HK-2 (cell line): ENCODE data around the gene DGKI.
A peak's percentile ranks its signal among the peaks of the same experiment; 100 is the strongest.

Experiments used
- DNase-seq: peaks from one replicate; pipeline ENCODE4 v3.0.0-alpha.2; 2018; ENCODE audit not compliant: unreplicated experiment

DGKI gene

GRCh38 chr7:137593115-137593711 is 253.6 kb downstream of the DGKI start:
- no peak for DNase-seq

GRCh38 chr7:137592232-137592896 is 254.4 kb downstream of the DGKI start:
- DNase-seq = peak; percentile 46

- DNase-seq = no peak
Measured at GRCh38 chr7:137591421-137591837, 255.3 kb downstream of the DGKI start.

- no peak for DNase-seq
Measured at GRCh38 chr7:137590756-137591305, 255.9 kb downstream of the DGKI start.

- no peak for DNase-seq
Measured at GRCh38 chr7:137590071-137590755, 256.6 kb downstream of the DGKI start.

- no peak for DNase-seq
Measured at GRCh38 chr7:137587326-137587725, 259.4 kb downstream of the DGKI start.

- DNase-seq = no peak
Measured at GRCh38 chr7:137585591-137585990, 261.2 kb downstream of the DGKI start.

- no peak for DNase-seq
Measured at GRCh38 chr7:137583172-137583571, 263.6 kb downstream of the DGKI start.

GRCh38 chr7:137579913-137580640 is 266.7 kb downstream of the DGKI start:
- no peak for DNase-seq

- no peak for DNase-seq
Measured at GRCh38 chr7:137578541-137578940, 268.2 kb downstream of the DGKI start.

GRCh38 chr7:137577184-137577583 is 269.6 kb downstream of the DGKI start:
- DNase-seq = no peak

GRCh38 chr7:137576481-137576880 is 270.3 kb downstream of the DGKI start:
- DNase-seq = no peak

- DNase-seq = no peak
Measured at GRCh38 chr7:137574812-137575211, 272.0 kb downstream of the DGKI start.

- DNase-seq = no peak
Measured at GRCh38 chr7:137572056-137572784, 274.6 kb downstream of the DGKI start.

- DNase-seq = no peak
Measured at GRCh38 chr7:137564677-137565076, 282.1 kb downstream of the DGKI start.

GRCh38 chr7:137563981-137564380 is 282.8 kb downstream of the DGKI start:
- no peak for DNase-seq

- no peak for DNase-seq
Measured at GRCh38 chr7:137547485-137547884, 299.3 kb downstream of the DGKI start.

GRCh38 chr7:137546671-137547070 is 300.1 kb downstream of the DGKI start:
- DNase-seq = no peak

- DNase-seq = no peak
Measured at GRCh38 chr7:137546009-137546408, 300.8 kb downstream of the DGKI start.

GRCh38 chr7:137545059-137545716 is 301.6 kb downstream of the DGKI start:
- no peak for DNase-seq
